ENCODE data around the gene MINDY2. TPM values are rescaled to one million over a fixed set of nuclear protein-coding genes. Genes with fewer than 3 reads are reported as not detected.

Gene MINDY2
- total and polyA plus RNA-seq, 2 of the 8 experiments (the other 6 are each of a cell fraction or from before 2014, with no cell fraction given) = 3.1 to 25.7 TPM

GRCh38 chr15:58898150-58898680 is 127.1 kb downstream of the MINDY2 start:
- H3K36me3 ChIP-seq (ENCODE audit: control insufficient read depth in 2 of 4, insufficient read depth in 4 of 4, low read length in 3 of 4) = peaks cover 20 to 94% (median 55%) of the 10 kb centered on the region in 4 experiments
- FAIRE-seq = no peak
- TF ChIP-seq KDM1A (IDR thresholded peaks at IDR 0.05; ENCODE audit: borderline replicate concordance, low read length) = no peak
- no peak for TF ChIP-seq SIX5 (IDR thresholded peaks at IDR 0.05; ENCODE audit: low read depth, low read length)
- TF ChIP-seq HDAC2 (IDR thresholded peaks at IDR 0.05; ENCODE audit: borderline replicate concordance in 1 of 2, low read depth in 2 of 2, low read length in 2 of 2) = no peak
- TF ChIP-seq CHD2 (IDR thresholded peaks at IDR 0.05; ENCODE audit: low read length) = no peak
- no peak for TF ChIP-seq KDM5A (IDR thresholded peaks at IDR 0.05; ENCODE audit: low read length)
- TF ChIP-seq GABPA (IDR thresholded peaks at IDR 0.05; ENCODE audit: borderline replicate concordance, insufficient read depth, low read length) = no peak
- no peak for TF ChIP-seq SUZ12 (IDR thresholded peaks at IDR 0.05; ENCODE audit: low read length)
- TF ChIP-seq SP1 (IDR thresholded peaks at IDR 0.05; ENCODE audit: low read depth, low read length) = no peak
- TF ChIP-seq SIN3A (conservative IDR thresholded peaks at IDR 0.05 in 1 of 2, IDR thresholded peaks at IDR 0.05 in 1 of 2; ENCODE audit: low read depth in 1 of 2, low read length in 2 of 2) = no peak
- no peak for TF ChIP-seq BACH1 (IDR thresholded peaks at IDR 0.05; ENCODE audit: low read length)
- TF ChIP-seq EZH2 (IDR thresholded peaks at IDR 0.05; ENCODE audit: low read depth, low read length, severe bottlenecking) = no peak
- no peak for TF ChIP-seq MAFK (IDR thresholded peaks at IDR 0.05; ENCODE audit: low read depth, low read length)
- no peak for TF ChIP-seq CREB1 (IDR thresholded peaks at IDR 0.05)
- no peak for TF ChIP-seq TEAD4 (IDR thresholded peaks at IDR 0.05; ENCODE audit: low read depth, low read length)

More at GRCh38 chr15:58898150-58898680, 127.1 kb downstream of the MINDY2 start:
- DNase-seq (ENCODE audit: low read depth in 1 of 2, low spot score in 2 of 2) = no peak
- ChIA-PET POLR2A (ENCODE audit: partially characterized antibody) (interaction anchor here (0.7 to 1.0 kb wide), 2 partner anchors 9 to 25 kb away, joined by 3 read pairs; no protein-coding TSS in a partner anchor), CTCF (ENCODE audit: partially characterized antibody) (no interaction called here)
- H4K5ac ChIP-seq (ENCODE audit: insufficient read length, low read depth, low read length) = no peak overlapping the region
- no peak overlapping the region for H2BK5ac ChIP-seq (ENCODE audit: low read depth, low read length)
- H2BK12ac ChIP-seq (ENCODE audit: low read depth, low read length) = no peak overlapping the region
- H4K20me1 ChIP-seq (replicated peaks in 1 of 2; ENCODE audit: control insufficient read depth in 1 of 2, insufficient read depth in 2 of 2, low read length in 2 of 2) = peaks cover 3 to 7% of the 10 kb centered on the region in 2 experiments
- no peak overlapping the region for H4K91ac ChIP-seq (replicated peaks; ENCODE audit: insufficient read length, low read length)
- peaks cover 3% of the 10 kb centered on the region; the same call in 1 of the 2 replicates for H3K79me1 ChIP-seq (ENCODE audit: low read depth, low read length)
- whole genome bisulfite sequencing, 2 experiments (ENCODE audit: extremely low coverage in 1 of 2, insufficient coverage in 1 of 2, insufficient read length in 1 of 2, insufficient replicate concordance in 2 of 2, low coverage in 1 of 2, low lambda C conversion rate in 2 of 2, missing lambda C conversion rate in 1 of 2) = 100% methylated on average over 1 of the region's 1 CpG; no CpG with 5 or more reads in 1 of the 2 experiments
- no peaks in the 10 kb centered on the region for H3K23me2 ChIP-seq (ENCODE audit: low read depth, low read length)
- no peaks in the 10 kb centered on the region for H3K4me1 ChIP-seq (replicated peaks in 1 of 4; ENCODE audit: control insufficient read depth in 3 of 4, insufficient read depth in 4 of 4, low read length in 3 of 4)
- H3K9me3 ChIP-seq (ENCODE audit: insufficient read depth in 2 of 2, low read depth in 1 of 2, low read length in 1 of 2) = no peaks in the 10 kb centered on the region
- H2BK120ac ChIP-seq (replicated peaks; ENCODE audit: low read depth, low read length) = no peak overlapping the region
- no peak overlapping the region for H3K14ac ChIP-seq (ENCODE audit: insufficient read length)
- H3K23ac ChIP-seq (ENCODE audit: insufficient read length) = no peak overlapping the region
- no peak overlapping the region for H3K4me2 ChIP-seq (ENCODE audit: insufficient read depth in 1 of 2, low read depth in 2 of 2, low read length in 2 of 2)
- H2AFZ ChIP-seq (ENCODE audit: low read length) = no peak overlapping the region
- H3K79me2 ChIP-seq (ENCODE audit: control insufficient read depth in 1 of 2, insufficient read depth in 2 of 2, low read length in 2 of 2) = peaks cover 0 to 13% of the 10 kb centered on the region in 2 experiments; a peak in 2 of 4 replicates
- H3K18ac ChIP-seq (ENCODE audit: extremely low read depth, low read length) = no peak overlapping the region
- H3K9ac ChIP-seq (replicated peaks in 1 of 4; ENCODE audit: extremely low read depth in 1 of 4, low read depth in 3 of 4, low read length in 3 of 4) = no peak overlapping the region
- H3K27ac ChIP-seq (ENCODE audit: low read depth, low read length) = no peak overlapping the region
- no peak overlapping the region for H2AK5ac ChIP-seq (ENCODE audit: low read depth, low read length)
- H3K4me3 ChIP-seq (ENCODE audit: extremely low read depth in 1 of 4, insufficient read depth in 2 of 4, low read depth in 3 of 4, low read length in 4 of 4) = no peak overlapping the region
- no peak overlapping the region for H3K4ac ChIP-seq (replicated peaks; ENCODE audit: insufficient read length, low read depth, low read length)
- no peak overlapping the region for H2BK15ac ChIP-seq (ENCODE audit: low read length)
- no peak overlapping the region for H3K56ac ChIP-seq (replicated peaks; ENCODE audit: insufficient read length, low read depth, low read length)
- no peak overlapping the region for H4K8ac ChIP-seq (ENCODE audit: extremely low read depth, insufficient read depth, low read length)
- no peaks in the 10 kb centered on the region for H3K27me3 ChIP-seq (replicated peaks in 1 of 4; ENCODE audit: control insufficient read depth in 3 of 4, extremely low read depth in 1 of 4, insufficient read depth in 3 of 4, low read length in 3 of 4)
- no peak overlapping the region for H2BK20ac ChIP-seq (ENCODE audit: low read length)

Data from H1 (cell line).